Measurements from ENCODE around the gene PLXNA4.

Gene PLXNA4

GRCh38 chr7:132347123-132347522 is 229.1 kb downstream of the PLXNA4 start:
- FAIRE-seq = no peak

GRCh38 chr7:132345543-132346129 is 230.6 kb downstream of the PLXNA4 start:
- no peak for FAIRE-seq

GRCh38 chr7:132345030-132345429 is 231.2 kb downstream of the PLXNA4 start:
- no peak for FAIRE-seq

GRCh38 chr7:132343199-132343598 is 233.1 kb downstream of the PLXNA4 start:
- FAIRE-seq = no peak

GRCh38 chr7:132337450-132338080 is 238.7 kb downstream of the PLXNA4 start:
- no peak for FAIRE-seq

GRCh38 chr7:132336797-132337196 is 239.5 kb downstream of the PLXNA4 start:
- no peak for FAIRE-seq

- FAIRE-seq = no peak
These were observed 243.0 kb downstream of the PLXNA4 start for GRCh38 chr7:132333301-132333700.

- no peak for FAIRE-seq
These were observed 247.5 kb downstream of the PLXNA4 start for GRCh38 chr7:132328760-132329159.

- no peak for FAIRE-seq
These were observed 248.1 kb downstream of the PLXNA4 start for GRCh38 chr7:132328047-132328620.

- FAIRE-seq = no peak
These were observed 249.2 kb downstream of the PLXNA4 start for GRCh38 chr7:132326878-132327589.

- FAIRE-seq = no peak
These were observed 253.3 kb downstream of the PLXNA4 start for GRCh38 chr7:132322970-132323369.

- FAIRE-seq = no peak
These were observed 254.9 kb downstream of the PLXNA4 start for GRCh38 chr7:132321387-132321786.

GRCh38 chr7:132319481-132319880 is 256.8 kb downstream of the PLXNA4 start:
- no peak for FAIRE-seq

- FAIRE-seq = no peak
These were observed 257.6 kb downstream of the PLXNA4 start for GRCh38 chr7:132318352-132319318.

GRCh38 chr7:132317701-132318351 is 258.4 kb downstream of the PLXNA4 start:
- no peak for FAIRE-seq

GRCh38 chr7:132312531-132313055 is 263.7 kb downstream of the PLXNA4 start:
- no peak for FAIRE-seq

GRCh38 chr7:132311733-132312132 is 264.5 kb downstream of the PLXNA4 start:
- no peak for FAIRE-seq

GRCh38 chr7:132309102-132309805 is 267.0 kb downstream of the PLXNA4 start:
- FAIRE-seq = no peak

- FAIRE-seq = no peak
These were observed 268.8 kb downstream of the PLXNA4 start for GRCh38 chr7:132307465-132307864.

GRCh38 chr7:132300599-132301277 is 275.5 kb downstream of the PLXNA4 start:
- FAIRE-seq = no peak
